ENCODE results near the gene GNA15.
"Not testable (repeated sequence)": the region's sequence is repeated elsewhere in the genome, so short reads cannot be mapped to it uniquely, and the experiment has no call there.

DNA sequence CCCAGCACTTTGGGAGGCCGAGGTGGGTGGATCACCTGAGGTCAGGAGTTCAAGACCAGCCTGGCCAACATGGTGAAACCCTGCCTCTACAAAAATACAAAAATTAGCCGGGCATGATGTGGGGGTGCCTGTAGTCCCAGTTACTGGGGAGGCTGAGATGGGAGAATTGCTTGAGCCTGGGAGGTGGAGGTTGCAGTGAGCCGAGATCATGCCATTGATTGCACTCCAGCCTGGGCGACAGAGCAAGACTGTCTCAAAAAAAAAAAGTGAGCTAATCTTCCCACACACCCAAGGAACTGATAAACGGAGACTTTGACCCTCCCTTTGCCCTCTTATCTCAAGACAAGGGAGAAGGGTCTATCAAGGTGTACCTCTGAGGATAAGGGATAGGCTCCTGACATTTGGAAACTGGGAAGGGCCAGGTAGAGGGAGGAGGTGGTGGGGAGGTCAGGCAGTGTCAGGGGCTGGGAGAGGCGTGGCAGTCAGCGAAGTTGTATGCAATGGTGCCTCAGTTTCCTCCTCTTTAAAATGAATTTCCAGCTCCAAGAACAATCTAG, 46.5 kb upstream of the GNA15 start:
- not testable (repeated sequence) for TF ChIP-seq CTCF (IDR thresholded peaks at IDR 0.05; ENCODE audit: extremely low read depth in 1 of 2, insufficient read depth in 1 of 2, low read depth in 1 of 2, low read length in 2 of 2); POLR2A (IDR thresholded peaks at IDR 0.05; ENCODE audit: low read depth, low read length); POLR2AphosphoS5 (IDR thresholded peaks at IDR 0.05; ENCODE audit: insufficient read depth, low read depth, low read length); EZH2 (IDR thresholded peaks at IDR 0.05; ENCODE audit: borderline replicate concordance, low read depth, low read length, severe bottlenecking); MAX (IDR thresholded peaks at IDR 0.05; ENCODE audit: insufficient read depth, insufficient read length); MYC (IDR thresholded peaks at IDR 0.05; ENCODE audit: low read depth, low read length); JUN (IDR thresholded peaks at IDR 0.05; ENCODE audit: borderline replicate concordance, insufficient read depth, insufficient read length, low read depth); GATA2 (IDR thresholded peaks at IDR 0.05; ENCODE audit: insufficient read depth, insufficient read length, low read depth, low read length); FOS (IDR thresholded peaks at IDR 0.05; ENCODE audit: borderline replicate concordance, insufficient read depth, low read length)

Data from endothelial cell of umbilical vein (primary cell).